K562 (cell line): ENCODE data around the gene MYO7A. TPM values are rescaled to one million over a fixed set of nuclear protein-coding genes. Genes with fewer than 3 reads are reported as not detected.
A peak's percentile ranks its signal among the peaks of the same experiment; 100 is the strongest.

Source experiments
- CC2D1A ChIP-seq: fragments of 450-650 bp; IDR thresholded peaks from 2 replicates; pipeline ENCODE4 v1.6.1; 2017; ENCODE audit warnings: mild to moderate bottlenecking
- ESRRB ChIP-seq: fragments of 250-450 bp; sonication (Bioruptor Pico); IDR thresholded peaks from 2 replicates; pipeline ENCODE4 v1.5.0; 2020; ENCODE audit warnings: mild to moderate bottlenecking, moderate library complexity, borderline replicate concordance
- EWSR1 ChIP-seq: fragments of 450-650 bp; IDR thresholded peaks from 2 replicates; pipeline ENCODE4 v1.6.1; 2018; ENCODE audit warnings: borderline replicate concordance, mild to moderate bottlenecking, low read depth, moderate library complexity; ENCODE audit not compliant: partially characterized antibody
- GATAD2A ChIP-seq: fragments of 450-650 bp; IDR thresholded peaks from 2 replicates; pipeline ENCODE4 v1.6.1; 2017
- HMG20B ChIP-seq: fragments of 250-450 bp; sonication (Bioruptor Pico); IDR thresholded peaks from 2 replicates; pipeline ENCODE4 v1.5.0; 2021; ENCODE audit warnings: mild to moderate bottlenecking
- KDM4B ChIP-seq, 2 experiments: fragments of 450-650 bp in 1 of 2; sonication (generic) in 1 of 2; IDR thresholded peaks; 2 replicates each; pipeline ENCODE4 v1.6.1; 2016 to 2017; ENCODE audit warnings: borderline replicate concordance in 2 of 2, antibody characterized with exemption in 1 of 2, low read depth in 1 of 2, mild to moderate bottlenecking in 1 of 2
- OTX1 ChIP-seq: fragments of 450-650 bp; formaldehyde crosslinking; IDR thresholded peaks from 2 replicates; pipeline ENCODE4 v1.4.0; 2022; ENCODE audit warnings: mild to moderate bottlenecking
- PHB2 ChIP-seq: fragments of 450-650 bp; IDR thresholded peaks from 2 replicates; pipeline ENCODE4 v1.6.1; 2017; ENCODE audit warnings: low read depth
- POLR2H ChIP-seq: IDR thresholded peaks from 2 replicates; pipeline ENCODE4 v1.6.1; 2016; ENCODE audit warnings: missing genetic modification characterization, low read depth, mild to moderate bottlenecking, control low read depth, missing compliant biosample characterization, moderate library complexity
- POU5F1 ChIP-seq: fragments of 150-350 bp; IDR thresholded peaks from 2 replicates; pipeline ENCODE4 v1.6.1; 2014; ENCODE audit warnings: borderline replicate concordance, low read length, low read depth, mild to moderate bottlenecking; ENCODE audit not compliant: partially characterized antibody
- SMC3 ChIP-seq: conservative IDR thresholded peaks from 2 replicates; pipeline ENCODE4 v1.6.1; 2011; ENCODE audit warnings: low read depth, low read length, improper control_type of control experiment; ENCODE audit not compliant: insufficient read depth
- SREBF2 ChIP-seq: sonication (generic); formaldehyde crosslinking; IDR thresholded peaks from 2 replicates; pipeline ENCODE4 v1.4.0; 2020; ENCODE audit warnings: mild to moderate bottlenecking, missing genetic modification reagents
- TEAD2 ChIP-seq: fragments of 450-650 bp; IDR thresholded peaks from 2 replicates; pipeline ENCODE4 v1.6.1; 2016; ENCODE audit warnings: missing genetic modification characterization, control low read depth, missing compliant biosample characterization
- ZNF384 ChIP-seq: IDR thresholded peaks from 2 replicates; pipeline ENCODE4 v1.6.1; 2012; ENCODE audit warnings: low read depth, low read length, improper control_type of control experiment
- ZNF41 ChIP-seq: fragments of 250-450 bp; sonication (Bioruptor Pico); conservative IDR thresholded peaks from 2 replicates; pipeline ENCODE4 v1.4.0; 2020; ENCODE audit warnings: mild to moderate bottlenecking
- ZSCAN29 ChIP-seq: fragments of 450-650 bp; IDR thresholded peaks from 2 replicates; pipeline ENCODE4 v1.6.1; 2017
- polyA plus RNA-seq, 8 experiments: library from polyadenylated mRNA; depleted of rRNA in 4 of 8; stranded (reverse) in 5 of 8; unstranded in 3 of 8; fragments of >200 nt; fragmentation: Nextera tagmentation in 2 of 8; fragmentation: Illumina TruSeq in 1 of 8; extraction: Ambion mirVana in 2 of 8; extraction: Trizol in 1 of 8; gene quantifications; 2 replicates each; pipeline versions ENCODE4 v1.2.1 to v1.2.3, GENCODE V29; 2011 to 2014; ENCODE audit warnings: inconsistent platforms in 1 of 8, missing spikeins in 1 of 8
- total RNA-seq, 7 experiments: library from RNA; depleted of rRNA in 6 of 7; stranded (reverse); fragments of >200 nt in 6 of 7; fragmentation: Illumina TruSeq in 2 of 7; extraction: Trizol in 2 of 7; gene quantifications; 2 replicates each; pipeline versions ENCODE4 v1.2.1 to v1.2.3, GENCODE V29; 2011 to 2021; ENCODE audit warnings: low replicate concordance in 1 of 7
- TF ChIP-seq, protein P1 (sequence below), 2 experiments: fragments of 450-650 bp; formaldehyde crosslinking in 1 of 2; IDR thresholded peaks; 2 replicates each; pipeline versions ENCODE4 v1.4.0 to v1.6.1; 2014 to 2020; ENCODE audit warnings: mild to moderate bottlenecking in 2 of 2, borderline replicate concordance in 1 of 2, low read depth in 1 of 2
- TF ChIP-seq, protein P2 (sequence below): fragments of 450-650 bp; IDR thresholded peaks from 2 replicates; pipeline ENCODE4 v1.6.1; 2017; ENCODE audit warnings: antibody characterized with exemption

The MYO7A gene
- total and polyA plus RNA-seq, 9 of the 15 experiments (the other 6 are each of a cell fraction or from before 2014, with no cell fraction given), result 0.01 to 0.11 (median 0.07) TPM; not detected in 1

DNA sequence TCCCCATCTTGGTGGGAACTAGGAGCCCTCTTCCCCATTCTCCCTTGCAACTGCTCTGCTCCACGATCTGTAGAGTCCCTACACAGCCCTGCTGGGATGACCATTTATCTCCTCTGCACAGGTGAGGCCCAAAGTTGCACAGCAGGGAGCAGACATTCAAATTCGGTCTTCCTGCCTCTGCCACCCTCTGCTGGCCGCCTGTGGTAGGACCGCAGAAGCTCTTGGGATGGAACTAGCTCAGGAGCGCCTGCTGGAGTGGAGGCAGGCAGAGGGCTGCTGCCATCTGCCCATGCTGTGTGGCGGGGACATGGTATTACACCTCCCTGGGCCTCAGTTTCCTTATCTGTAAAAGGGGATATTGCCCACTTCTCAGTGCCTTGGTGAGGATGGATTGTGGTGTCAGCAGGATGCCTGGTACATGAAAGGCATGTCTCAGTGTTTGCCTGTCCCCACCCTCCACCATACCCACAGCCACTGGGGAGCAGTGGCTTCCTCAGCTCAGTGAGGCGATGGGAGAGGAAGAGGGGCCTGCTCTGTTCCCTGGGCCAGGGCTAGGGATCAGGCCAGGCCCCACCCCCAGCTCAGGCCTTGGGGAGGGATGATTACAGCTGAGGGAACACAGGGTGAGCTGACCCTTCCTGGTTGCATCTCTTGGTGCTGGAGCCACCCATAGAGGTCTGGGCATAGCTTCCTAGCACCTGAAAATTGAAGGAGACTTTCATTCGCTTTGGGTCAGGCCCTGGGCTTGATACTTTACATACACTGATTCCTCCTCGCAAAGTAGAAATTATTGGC is 36.7 kb upstream of the MYO7A start (continued):
- TF ChIP-seq, protein P1, sequence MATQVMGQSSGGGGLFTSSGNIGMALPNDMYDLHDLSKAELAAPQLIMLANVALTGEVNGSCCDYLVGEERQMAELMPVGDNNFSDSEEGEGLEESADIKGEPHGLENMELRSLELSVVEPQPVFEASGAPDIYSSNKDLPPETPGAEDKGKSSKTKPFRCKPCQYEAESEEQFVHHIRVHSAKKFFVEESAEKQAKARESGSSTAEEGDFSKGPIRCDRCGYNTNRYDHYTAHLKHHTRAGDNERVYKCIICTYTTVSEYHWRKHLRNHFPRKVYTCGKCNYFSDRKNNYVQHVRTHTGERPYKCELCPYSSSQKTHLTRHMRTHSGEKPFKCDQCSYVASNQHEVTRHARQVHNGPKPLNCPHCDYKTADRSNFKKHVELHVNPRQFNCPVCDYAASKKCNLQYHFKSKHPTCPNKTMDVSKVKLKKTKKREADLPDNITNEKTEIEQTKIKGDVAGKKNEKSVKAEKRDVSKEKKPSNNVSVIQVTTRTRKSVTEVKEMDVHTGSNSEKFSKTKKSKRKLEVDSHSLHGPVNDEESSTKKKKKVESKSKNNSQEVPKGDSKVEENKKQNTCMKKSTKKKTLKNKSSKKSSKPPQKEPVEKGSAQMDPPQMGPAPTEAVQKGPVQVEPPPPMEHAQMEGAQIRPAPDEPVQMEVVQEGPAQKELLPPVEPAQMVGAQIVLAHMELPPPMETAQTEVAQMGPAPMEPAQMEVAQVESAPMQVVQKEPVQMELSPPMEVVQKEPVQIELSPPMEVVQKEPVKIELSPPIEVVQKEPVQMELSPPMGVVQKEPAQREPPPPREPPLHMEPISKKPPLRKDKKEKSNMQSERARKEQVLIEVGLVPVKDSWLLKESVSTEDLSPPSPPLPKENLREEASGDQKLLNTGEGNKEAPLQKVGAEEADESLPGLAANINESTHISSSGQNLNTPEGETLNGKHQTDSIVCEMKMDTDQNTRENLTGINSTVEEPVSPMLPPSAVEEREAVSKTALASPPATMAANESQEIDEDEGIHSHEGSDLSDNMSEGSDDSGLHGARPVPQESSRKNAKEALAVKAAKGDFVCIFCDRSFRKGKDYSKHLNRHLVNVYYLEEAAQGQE (IDR thresholded peaks at IDR 0.05; ENCODE audit: borderline replicate concordance), result peak; percentile 87
- TF ChIP-seq, protein P1 (CRISPR knock-in tag; IDR thresholded peaks at IDR 0.05; ENCODE audit: low read depth), result no peak
- TF ChIP-seq OTX1 (CRISPR knock-in tag) (no peak), ESRRB (CRISPR knock-in tag) (no peak), ZSCAN29 (no peak), GATAD2A (no peak), EWSR1 (no peak), PHB2 (no peak), SREBF2 (CRISPR knock-in tag) (no peak), ZNF384 (peak; percentile 78), HMG20B (CRISPR knock-in tag) (no peak), KDM4B (IDR thresholded peaks at IDR 0.05; ENCODE audit: borderline replicate concordance in 2 of 2, low read depth in 1 of 2) (no peak), SMC3 (peak; percentile 94), ZNF41 (no peak), CC2D1A (peak; percentile 55; the same call in 1 of the 2 replicates), POLR2H (tag) (no peak), TEAD2 (tag) (no peak), POU5F1 (no peak)
- TF ChIP-seq, protein P2, sequence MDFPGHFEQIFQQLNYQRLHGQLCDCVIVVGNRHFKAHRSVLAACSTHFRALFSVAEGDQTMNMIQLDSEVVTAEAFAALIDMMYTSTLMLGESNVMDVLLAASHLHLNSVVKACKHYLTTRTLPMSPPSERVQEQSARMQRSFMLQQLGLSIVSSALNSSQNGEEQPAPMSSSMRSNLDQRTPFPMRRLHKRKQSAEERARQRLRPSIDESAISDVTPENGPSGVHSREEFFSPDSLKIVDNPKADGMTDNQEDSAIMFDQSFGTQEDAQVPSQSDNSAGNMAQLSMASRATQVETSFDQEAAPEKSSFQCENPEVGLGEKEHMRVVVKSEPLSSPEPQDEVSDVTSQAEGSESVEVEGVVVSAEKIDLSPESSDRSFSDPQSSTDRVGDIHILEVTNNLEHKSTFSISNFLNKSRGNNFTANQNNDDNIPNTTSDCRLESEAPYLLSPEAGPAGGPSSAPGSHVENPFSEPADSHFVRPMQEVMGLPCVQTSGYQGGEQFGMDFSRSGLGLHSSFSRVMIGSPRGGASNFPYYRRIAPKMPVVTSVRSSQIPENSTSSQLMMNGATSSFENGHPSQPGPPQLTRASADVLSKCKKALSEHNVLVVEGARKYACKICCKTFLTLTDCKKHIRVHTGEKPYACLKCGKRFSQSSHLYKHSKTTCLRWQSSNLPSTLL, result no peak
